H9 (cell line): Measurements from ENCODE around the gene DUT. TPM values are rescaled to one million over a fixed set of nuclear protein-coding genes. Genes with fewer than 3 reads are reported as not detected.
A peak's percentile ranks its signal among the peaks of the same experiment; 100 is the strongest.

ENCODE experiments used
- DNase-seq: peaks from one replicate; pipeline ENCODE4 v3.0.0-alpha.2; 2017
- H2AFZ ChIP-seq: one replicate; pipeline ENCODE4 v1.6.1; 2013; ENCODE audit warnings: mild to moderate bottlenecking, low read length, control low read depth, moderate library complexity
- H2AK5ac ChIP-seq: 2 replicates; pipeline ENCODE4 v1.6.1; 2013; ENCODE audit warnings: low read length, control low read depth, mixed read lengths; ENCODE audit not compliant: insufficient read length
- H2BK120ac ChIP-seq: one replicate; pipeline ENCODE4 v1.6.1; 2013; ENCODE audit warnings: low read depth, mild to moderate bottlenecking, low read length, control low read depth, inconsistent platforms; ENCODE audit not compliant: poor library complexity, severe bottlenecking
- H2BK12ac ChIP-seq: 2 replicates; pipeline ENCODE4 v1.6.1; 2013; ENCODE audit warnings: low read length, control low read depth, mixed read lengths, low read depth; ENCODE audit not compliant: insufficient read length
- H2BK15ac ChIP-seq: 2 replicates; pipeline ENCODE4 v1.6.1; 2013; ENCODE audit warnings: low read depth, low read length, control low read depth
- H2BK20ac ChIP-seq: one replicate; pipeline ENCODE4 v1.6.1; 2013; ENCODE audit warnings: low read depth, mild to moderate bottlenecking, low read length, control low read depth, inconsistent platforms; ENCODE audit not compliant: poor library complexity, severe bottlenecking
- H2BK5ac ChIP-seq: 2 replicates; pipeline ENCODE4 v1.6.1; 2013; ENCODE audit warnings: low read length, control low read depth, mixed read lengths; ENCODE audit not compliant: insufficient read length
- H3K14ac ChIP-seq: 2 replicates; pipeline ENCODE4 v1.6.1; 2013; ENCODE audit warnings: low read length, control low read depth; ENCODE audit not compliant: insufficient read depth
- H3K18ac ChIP-seq: 2 replicates; pipeline ENCODE4 v1.6.1; 2013; ENCODE audit warnings: low read depth, mild to moderate bottlenecking, mixed read lengths, low read length, control low read depth; ENCODE audit not compliant: insufficient read length
- H3K23ac ChIP-seq: 2 replicates; pipeline ENCODE4 v1.6.1; 2013; ENCODE audit warnings: low read length, control low read depth, mixed read lengths, low read depth; ENCODE audit not compliant: insufficient read length
- H3K23me2 ChIP-seq: 2 replicates; pipeline ENCODE4 v1.6.1; 2013; ENCODE audit warnings: low read depth, mild to moderate bottlenecking, mixed read lengths, low read length, control low read depth; ENCODE audit not compliant: insufficient read length, poor library complexity, severe bottlenecking
- H3K27ac ChIP-seq: 2 replicates; pipeline ENCODE4 v1.5.1; 2013; ENCODE audit warnings: low read length, control low read depth, mixed read lengths, low read depth; ENCODE audit not compliant: insufficient read length
- H3K27me3 ChIP-seq: 2 replicates; pipeline ENCODE4 v1.6.1; 2013; ENCODE audit warnings: low read length, control low read depth, inconsistent platforms; ENCODE audit not compliant: insufficient read depth
- H3K4ac ChIP-seq: 2 replicates; pipeline ENCODE4 v1.6.1; 2013; ENCODE audit warnings: low read depth, mild to moderate bottlenecking, control low read depth, inconsistent platforms, low read length, moderate library complexity
- H3K4me1 ChIP-seq: 2 replicates; pipeline ENCODE4 v1.6.1; 2013; ENCODE audit warnings: low read length, control low read depth, inconsistent platforms; ENCODE audit not compliant: insufficient read depth
- H3K4me2 ChIP-seq: 2 replicates; pipeline ENCODE4 v1.6.1; 2013; ENCODE audit warnings: low read length, control low read depth, mixed read lengths; ENCODE audit not compliant: insufficient read length, insufficient read depth
- H3K56ac ChIP-seq: 2 replicates; pipeline ENCODE4 v1.6.1; 2013; ENCODE audit warnings: low read depth, mild to moderate bottlenecking, mixed read lengths, low read length, control low read depth; ENCODE audit not compliant: insufficient read length
- H3K79me1 ChIP-seq: 2 replicates; pipeline ENCODE4 v1.6.1; 2013; ENCODE audit warnings: low read depth, mild to moderate bottlenecking, moderate library complexity, low read length, control low read depth, inconsistent platforms; ENCODE audit not compliant: insufficient read depth, poor library complexity, severe bottlenecking
- H3K79me2 ChIP-seq: 2 replicates; pipeline ENCODE4 v1.6.1; 2013; ENCODE audit warnings: low read length, control low read depth, inconsistent platforms; ENCODE audit not compliant: insufficient read depth
- H3K9ac ChIP-seq: 2 replicates; pipeline ENCODE4 v1.6.1; 2013; ENCODE audit warnings: low read length, control low read depth, mixed read lengths; ENCODE audit not compliant: insufficient read length; ENCODE audit errors: extremely low read depth
- H3K9me3 ChIP-seq: one replicate; pipeline ENCODE4 v1.6.1; 2013; ENCODE audit warnings: low read depth, low read length, inconsistent platforms; ENCODE audit not compliant: control insufficient read depth
- H3T11ph ChIP-seq: one replicate; pipeline ENCODE4 v1.6.1; 2013; ENCODE audit warnings: mild to moderate bottlenecking, low read length, control low read depth, inconsistent platforms
- H4K20me1 ChIP-seq: one replicate; pipeline ENCODE4 v1.6.1; 2013; ENCODE audit not compliant: control insufficient read depth, insufficient read length, insufficient read depth
- H4K5ac ChIP-seq: 2 replicates; pipeline ENCODE4 v1.6.1; 2013; ENCODE audit warnings: low read depth, mild to moderate bottlenecking, mixed read lengths, low read length, control low read depth; ENCODE audit not compliant: insufficient read length
- H4K8ac ChIP-seq: replicated peaks from 2 replicates; pipeline ENCODE4 v1.6.1; 2013; ENCODE audit warnings: low read length, control low read depth, mixed read lengths, low read depth; ENCODE audit not compliant: insufficient read length
- H4K91ac ChIP-seq: 2 replicates; pipeline ENCODE4 v1.6.1; 2013; ENCODE audit warnings: low read depth, mild to moderate bottlenecking, moderate library complexity, mixed read lengths, low read length, control low read depth; ENCODE audit not compliant: insufficient read length
- H3K27ac Mint-ChIP-seq, 3 experiments: 2 replicates in 2 of 3; 3 replicates in 1 of 3; pipeline ENCODE4 v1.8.0; 2020 to 2021; ENCODE audit warnings: mixed read lengths in 3 of 3, mild to moderate bottlenecking in 1 of 3, moderate library complexity in 1 of 3
- H3K27me3 Mint-ChIP-seq: 2 replicates; pipeline ENCODE4 v1.8.0; 2021; ENCODE audit warnings: low read depth, mild to moderate bottlenecking, moderate library complexity, mixed read lengths
- H3K36me3 Mint-ChIP-seq, 3 experiments: 2 replicates in 2 of 3; 3 replicates in 1 of 3; pipeline ENCODE4 v1.8.0; 2020 to 2021; ENCODE audit warnings: low read depth in 3 of 3, mixed read lengths in 3 of 3; ENCODE audit not compliant: insufficient read depth in 1 of 3
- H3K4me1 Mint-ChIP-seq, 2 experiments: 2 replicates each; pipeline ENCODE4 v1.8.0; 2020; ENCODE audit warnings: mixed read lengths in 2 of 2
- H3K4me3 Mint-ChIP-seq, 2 experiments: 2 replicates in 1 of 2; 3 replicates in 1 of 2; pipeline ENCODE4 v1.8.0; 2020 to 2021; ENCODE audit warnings: mild to moderate bottlenecking in 2 of 2, mixed read lengths in 2 of 2, moderate library complexity in 1 of 2
- H3K9me3 Mint-ChIP-seq, 2 experiments: 2 replicates in 1 of 2; 3 replicates in 1 of 2; pipeline ENCODE4 v1.8.0; 2020; ENCODE audit warnings: mild to moderate bottlenecking in 2 of 2, mixed read lengths in 2 of 2, moderate library complexity in 1 of 2
- WGBS: extraction: QIAGEN DNeasy Blood & Tissue Kit; methylation state at CpG from one replicate; pipeline ENCODE4 v1.1.7; 2013; ENCODE audit warnings: missing lambda C conversion rate, low lambda C conversion rate, mixed read lengths; ENCODE audit not compliant: insufficient read length; ENCODE audit errors: extremely low coverage; 5-methylcytosine and 5-hydroxymethylcytosine counted together
- total RNA-seq: library from RNA; stranded (reverse); gene quantifications from 2 replicates; pipeline ENCODE4 v1.2.1, GENCODE V29; 2021
- TF ChIP-seq, protein P1 (sequence below): fragments of 200-600 bp; sonication (generic); conservative IDR thresholded peaks from 3 replicates; pipeline ENCODE4 v1.8.0; 2021; ENCODE audit warnings: antibody characterized with exemption, mild to moderate bottlenecking

Gene DUT
- total RNA-seq, 1 experiment from 2014 or later = 137 TPM

DNA sequence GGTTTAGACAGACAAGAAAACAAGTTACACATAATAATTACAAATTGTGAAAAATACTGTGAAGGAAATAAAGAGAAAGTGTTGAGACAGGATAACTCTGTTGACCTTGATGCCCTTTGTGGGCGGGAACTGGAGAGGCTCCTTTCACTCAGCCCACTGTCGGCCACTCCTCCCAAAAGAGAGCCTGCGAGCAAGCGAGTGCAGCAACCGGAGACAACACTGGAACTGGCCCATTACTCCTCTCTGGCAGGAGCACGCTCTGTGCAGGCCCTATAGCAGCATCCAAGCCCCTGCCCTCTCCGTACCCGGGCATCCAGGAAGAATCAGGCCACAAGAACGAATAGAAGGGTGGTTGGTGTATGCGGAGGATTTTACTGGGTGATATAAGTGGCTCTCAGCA, 16.2 kb upstream of the DUT start:
- H3K9ac ChIP-seq = no peak overlapping the region

More for the DNA sequence above, 16.2 kb upstream of the DUT start:
- no peak overlapping the region for H3T11ph ChIP-seq
- H2BK120ac ChIP-seq = no peak overlapping the region
- no peaks in the 10 kb centered on the region for H3K79me2 ChIP-seq
- H3K18ac ChIP-seq = no peak overlapping the region
- no peak overlapping the region for H4K91ac ChIP-seq
- no peak overlapping the region for H2BK12ac ChIP-seq
- peaks cover 30 to 38% of the 10 kb centered on the region in 2 experiments for H3K4me1 Mint-ChIP-seq
- H3K9me3 ChIP-seq = no peaks in the 10 kb centered on the region
- no peak overlapping the region for H3K14ac ChIP-seq
- H3K4me2 ChIP-seq = no peak overlapping the region
- H3K4ac ChIP-seq = no peak overlapping the region
- H3K27ac Mint-ChIP-seq = peak overlapping the region in 1 of 3 experiments; percentile 34; a peak in 1 of 7 replicates
- H3K27ac ChIP-seq = no peak overlapping the region
- no peaks in the 10 kb centered on the region for H3K27me3 ChIP-seq
- TF ChIP-seq, protein P1, sequence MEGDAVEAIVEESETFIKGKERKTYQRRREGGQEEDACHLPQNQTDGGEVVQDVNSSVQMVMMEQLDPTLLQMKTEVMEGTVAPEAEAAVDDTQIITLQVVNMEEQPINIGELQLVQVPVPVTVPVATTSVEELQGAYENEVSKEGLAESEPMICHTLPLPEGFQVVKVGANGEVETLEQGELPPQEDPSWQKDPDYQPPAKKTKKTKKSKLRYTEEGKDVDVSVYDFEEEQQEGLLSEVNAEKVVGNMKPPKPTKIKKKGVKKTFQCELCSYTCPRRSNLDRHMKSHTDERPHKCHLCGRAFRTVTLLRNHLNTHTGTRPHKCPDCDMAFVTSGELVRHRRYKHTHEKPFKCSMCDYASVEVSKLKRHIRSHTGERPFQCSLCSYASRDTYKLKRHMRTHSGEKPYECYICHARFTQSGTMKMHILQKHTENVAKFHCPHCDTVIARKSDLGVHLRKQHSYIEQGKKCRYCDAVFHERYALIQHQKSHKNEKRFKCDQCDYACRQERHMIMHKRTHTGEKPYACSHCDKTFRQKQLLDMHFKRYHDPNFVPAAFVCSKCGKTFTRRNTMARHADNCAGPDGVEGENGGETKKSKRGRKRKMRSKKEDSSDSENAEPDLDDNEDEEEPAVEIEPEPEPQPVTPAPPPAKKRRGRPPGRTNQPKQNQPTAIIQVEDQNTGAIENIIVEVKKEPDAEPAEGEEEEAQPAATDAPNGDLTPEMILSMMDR = no peak
- H2BK5ac ChIP-seq = no peak overlapping the region
- no peak overlapping the region for H3K23ac ChIP-seq
- H4K8ac ChIP-seq = no peak overlapping the region
- H3K79me1 ChIP-seq = no peaks in the 10 kb centered on the region
- H3K9me3 Mint-ChIP-seq = peaks cover 0 to 3% of the 10 kb centered on the region in 2 experiments; a peak in 2 of 5 replicates
- no peak overlapping the region for H2BK15ac ChIP-seq
- peaks cover 2% of the 10 kb centered on the region; the same call in 1 of the 2 replicates for H3K4me1 ChIP-seq
- H3K23me2 ChIP-seq = no peaks in the 10 kb centered on the region
- H2AK5ac ChIP-seq = no peak overlapping the region
- H4K5ac ChIP-seq = no peak overlapping the region
- WGBS = no CpG with 5 or more reads among the region's 10 CpGs
- no peaks in the 10 kb centered on the region for H3K27me3 Mint-ChIP-seq
- no peak overlapping the region for H2BK20ac ChIP-seq
- no peaks in the 10 kb centered on the region for H4K20me1 ChIP-seq
- H3K56ac ChIP-seq = no peak overlapping the region
- peaks cover 0 to 7% (median 1%) of the 10 kb centered on the region in 3 experiments; a peak in 3 of 7 replicates for H3K36me3 Mint-ChIP-seq
- peak; percentile 65 for DNase-seq
- no peak overlapping the region for H3K4me3 Mint-ChIP-seq
- no peak overlapping the region for H2AFZ ChIP-seq
